Measurements from ENCODE around the gene HOXC6. TPM values are rescaled to one million over a fixed set of nuclear protein-coding genes. Genes with fewer than 3 reads are reported as not detected.
A peak's percentile ranks its signal among the peaks of the same experiment; 100 is the strongest.

The HOXC6 gene
- total RNA-seq, 2 donors from 2014 or later: 0.15 TPM; not detected in 1

GRCh38 chr12:54005853-54006558, 22.2 kb upstream of the HOXC6 start:
- peaks cover 7% of the 10 kb centered on the region for H3K4me1 ChIP-seq
- H3K9ac ChIP-seq (ENCODE audit: low read depth in 2 of 2, low read length in 2 of 2): peak overlapping the region; percentile 23 to 50
- H3K27ac ChIP-seq: no peak overlapping the region
- H3K9me3 ChIP-seq: no peaks in the 10 kb centered on the region
- H3K27me3 ChIP-seq: peaks cover 95% of the 10 kb centered on the region
- TF ChIP-seq, protein P1, sequence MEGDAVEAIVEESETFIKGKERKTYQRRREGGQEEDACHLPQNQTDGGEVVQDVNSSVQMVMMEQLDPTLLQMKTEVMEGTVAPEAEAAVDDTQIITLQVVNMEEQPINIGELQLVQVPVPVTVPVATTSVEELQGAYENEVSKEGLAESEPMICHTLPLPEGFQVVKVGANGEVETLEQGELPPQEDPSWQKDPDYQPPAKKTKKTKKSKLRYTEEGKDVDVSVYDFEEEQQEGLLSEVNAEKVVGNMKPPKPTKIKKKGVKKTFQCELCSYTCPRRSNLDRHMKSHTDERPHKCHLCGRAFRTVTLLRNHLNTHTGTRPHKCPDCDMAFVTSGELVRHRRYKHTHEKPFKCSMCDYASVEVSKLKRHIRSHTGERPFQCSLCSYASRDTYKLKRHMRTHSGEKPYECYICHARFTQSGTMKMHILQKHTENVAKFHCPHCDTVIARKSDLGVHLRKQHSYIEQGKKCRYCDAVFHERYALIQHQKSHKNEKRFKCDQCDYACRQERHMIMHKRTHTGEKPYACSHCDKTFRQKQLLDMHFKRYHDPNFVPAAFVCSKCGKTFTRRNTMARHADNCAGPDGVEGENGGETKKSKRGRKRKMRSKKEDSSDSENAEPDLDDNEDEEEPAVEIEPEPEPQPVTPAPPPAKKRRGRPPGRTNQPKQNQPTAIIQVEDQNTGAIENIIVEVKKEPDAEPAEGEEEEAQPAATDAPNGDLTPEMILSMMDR (IDR thresholded peaks at IDR 0.05): peak; percentile 88
- intact Hi-C loops (cut with DNase I): loop anchor here (2.0 to 10.0 kb wide), 2 partner anchors 195 to 349 kb away; no protein-coding TSS in a partner anchor
- no peaks in the 10 kb centered on the region for H3K36me3 ChIP-seq
- peak; percentile 87 for DNase-seq
- peak overlapping the region; percentile 14 for H3K4me3 ChIP-seq

GRCh38 chr12:54006559-54007220, 21.6 kb upstream of the HOXC6 start:
- Histone ChIP-seq H3K4me3 (peak overlapping the region; percentile 14), H3K4me1 (peaks cover 7% of the 10 kb centered on the region), H3K27ac (no peak overlapping the region), H3K9me3 (no peaks in the 10 kb centered on the region), H3K27me3 (peaks cover 94% of the 10 kb centered on the region), H3K36me3 (no peaks in the 10 kb centered on the region), H3K9ac (ENCODE audit: low read depth in 2 of 2, low read length in 2 of 2) (peak overlapping the region; percentile 23 to 50)
- TF ChIP-seq, protein P1 (IDR thresholded peaks at IDR 0.05): no peak
- intact Hi-C loops (cut with DNase I): loop anchor here (2.0 to 10.0 kb wide), 2 partner anchors 194 to 348 kb away; no protein-coding TSS in a partner anchor
- DNase-seq: no peak

- no peak overlapping the region for H3K9ac ChIP-seq (ENCODE audit: low read depth in 2 of 2, low read length in 2 of 2)
- no peak overlapping the region for H3K27ac ChIP-seq
- H3K9me3 ChIP-seq: no peaks in the 10 kb centered on the region
- H3K36me3 ChIP-seq: no peaks in the 10 kb centered on the region
- intact Hi-C loops (cut with DNase I): loop anchor here (2.0 to 10.0 kb wide), 2 partner anchors 193 to 347 kb away; no protein-coding TSS in a partner anchor
- H3K4me3 ChIP-seq: no peak overlapping the region
- peaks cover 94% of the 10 kb centered on the region for H3K27me3 ChIP-seq
- H3K4me1 ChIP-seq: peaks cover 7% of the 10 kb centered on the region
- no peak for DNase-seq
- TF ChIP-seq, protein P1 (IDR thresholded peaks at IDR 0.05): no peak
Measured at GRCh38 chr12:54007538-54008259, 20.5 kb upstream of the HOXC6 start.

GRCh38 chr12:54008260-54008552, 20.0 kb upstream of the HOXC6 start:
- no peak overlapping the region for H3K4me3 ChIP-seq
- intact Hi-C loops (cut with DNase I): loop anchor here (10.0 kb wide), 1 partner anchor 347 kb away; no protein-coding TSS in a partner anchor
- H3K27me3 ChIP-seq: peaks cover 94% of the 10 kb centered on the region
- H3K9me3 ChIP-seq: no peaks in the 10 kb centered on the region
- peaks cover 7% of the 10 kb centered on the region for H3K4me1 ChIP-seq
- no peak for DNase-seq
- H3K9ac ChIP-seq (ENCODE audit: low read depth in 2 of 2, low read length in 2 of 2): no peak overlapping the region
- H3K27ac ChIP-seq: no peak overlapping the region
- TF ChIP-seq, protein P1 (IDR thresholded peaks at IDR 0.05): no peak
- H3K36me3 ChIP-seq: no peaks in the 10 kb centered on the region

All from colonic mucosa (tissue), 4 donors.